Sigmoid colon (tissue), 7 donors: ENCODE data around the gene NIPA2. TPM values are rescaled to one million over a fixed set of nuclear protein-coding genes. Genes with fewer than 3 reads are reported as not detected.

ENCODE experiments used
- DNase-seq: peaks from one replicate; pipeline ENCODE4 v3.0.0-alpha.2; 2019
- H3K27ac ChIP-seq, 4 donors: fragments of 200-600 bp; sonication (generic); one replicate each; pipeline ENCODE4 v1.5.1; 2016 to 2019; ENCODE audit warnings: mild to moderate bottlenecking in 1 of 4
- H3K27me3 ChIP-seq, 3 donors: fragments of 200-600 bp; sonication (generic); one replicate each; pipeline ENCODE4 v1.5.1; 2019; ENCODE audit warnings: mild to moderate bottlenecking in 1 of 3
- H3K36me3 ChIP-seq, 4 donors: fragments of 200-600 bp; sonication (generic); one replicate each; pipeline ENCODE4 v1.5.1; 2016 to 2019
- H3K4me1 ChIP-seq, 4 donors: fragments of 200-600 bp; sonication (generic); one replicate each; pipeline ENCODE4 v1.5.1; 2017 to 2019
- H3K4me3 ChIP-seq, 4 donors: fragments of 200-600 bp; sonication (generic); one replicate each; pipeline ENCODE4 v1.5.1; 2017 to 2019; ENCODE audit warnings: mild to moderate bottlenecking in 2 of 4, moderate library complexity in 1 of 4
- H3K9me3 ChIP-seq, 4 donors: fragments of 200-600 bp in 3 of 4; sonication (generic) in 3 of 4; one replicate each; pipeline versions ENCODE4 v1.5.1 to v1.6.1; 2013 to 2019
- EP300 ChIP-seq, 4 donors: sonication (generic); formaldehyde crosslinking; IDR thresholded peaks; one replicate each; pipeline ENCODE4 v1.6.1; 2017; ENCODE audit warnings: antibody characterized with exemption in 4 of 4
- POLR2A ChIP-seq, 2 donors: fragments of 450-650 bp; IDR thresholded peaks; one replicate each; pipeline ENCODE4 v1.6.1; 2016; ENCODE audit warnings: antibody characterized with exemption in 2 of 2, mild to moderate bottlenecking in 2 of 2, moderate library complexity in 2 of 2
- POLR2AphosphoS5 ChIP-seq, 4 donors: sonication (generic); formaldehyde crosslinking; IDR thresholded peaks; one replicate each; pipeline ENCODE4 v1.6.1; 2017; ENCODE audit warnings: antibody characterized with exemption in 4 of 4
- WGBS, 2 donors: extraction: QIAGEN DNeasy Blood & Tissue Kit; methylation state at CpG; one replicate each; pipeline ENCODE4 v1.1.7; 2013; 5-methylcytosine and 5-hydroxymethylcytosine counted together
- intact Hi-C: fragments of 100-400 bp; cut with DNase I; formaldehyde crosslinking; loops from one replicate; pipeline ENCODE4 v1.15.1; 2023
- polyA plus RNA-seq, 3 donors: library from polyadenylated mRNA; stranded (reverse); fragments of 200-250 nt; gene quantifications; one replicate each; pipeline ENCODE4 v1.2.3, GENCODE V29; 2013
- total RNA-seq, 4 donors: library from RNA; depleted of rRNA; stranded (reverse); fragments of >200 nt; gene quantifications; one replicate each; pipeline ENCODE4 v1.1.0, GENCODE V29; 2016
- TF ChIP-seq, protein P1 (sequence below), 4 experiments: fragments of 450-650 bp in 3 of 4; fragments of 200-600 bp in 1 of 4; IDR thresholded peaks; one replicate each; pipeline ENCODE4 v1.5.1; 2016 to 2019; ENCODE audit warnings: antibody characterized with exemption in 4 of 4, mild to moderate bottlenecking in 3 of 4, moderate library complexity in 2 of 4
- donor health status: healthy with polysubstance abuse.
- donor health status: Bipolar disorder and iron deficiency.
- donor health status: healthy.

Gene NIPA2
- total and polyA plus RNA-seq, 7 donors: 15.0 to 47.1 (median 25.5) TPM

- Histone ChIP-seq H3K27ac (no peak overlapping the region), H3K4me1 (no peaks in the 10 kb centered on the region), H3K9me3 (no peaks in the 10 kb centered on the region), H3K27me3 (no peaks in the 10 kb centered on the region), H3K4me3 (no peak overlapping the region), H3K36me3 (peaks cover 26 to 78% (median 49%) of the 10 kb centered on the region in 4 donors)
- WGBS, 2 donors: 91 to 94% methylated on average over 33 of the region's 33 CpGs
- no peak for DNase-seq
- TF ChIP-seq, protein P1, sequence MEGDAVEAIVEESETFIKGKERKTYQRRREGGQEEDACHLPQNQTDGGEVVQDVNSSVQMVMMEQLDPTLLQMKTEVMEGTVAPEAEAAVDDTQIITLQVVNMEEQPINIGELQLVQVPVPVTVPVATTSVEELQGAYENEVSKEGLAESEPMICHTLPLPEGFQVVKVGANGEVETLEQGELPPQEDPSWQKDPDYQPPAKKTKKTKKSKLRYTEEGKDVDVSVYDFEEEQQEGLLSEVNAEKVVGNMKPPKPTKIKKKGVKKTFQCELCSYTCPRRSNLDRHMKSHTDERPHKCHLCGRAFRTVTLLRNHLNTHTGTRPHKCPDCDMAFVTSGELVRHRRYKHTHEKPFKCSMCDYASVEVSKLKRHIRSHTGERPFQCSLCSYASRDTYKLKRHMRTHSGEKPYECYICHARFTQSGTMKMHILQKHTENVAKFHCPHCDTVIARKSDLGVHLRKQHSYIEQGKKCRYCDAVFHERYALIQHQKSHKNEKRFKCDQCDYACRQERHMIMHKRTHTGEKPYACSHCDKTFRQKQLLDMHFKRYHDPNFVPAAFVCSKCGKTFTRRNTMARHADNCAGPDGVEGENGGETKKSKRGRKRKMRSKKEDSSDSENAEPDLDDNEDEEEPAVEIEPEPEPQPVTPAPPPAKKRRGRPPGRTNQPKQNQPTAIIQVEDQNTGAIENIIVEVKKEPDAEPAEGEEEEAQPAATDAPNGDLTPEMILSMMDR (IDR thresholded peaks at IDR 0.05): no peak
- TF ChIP-seq EP300 (IDR thresholded peaks at IDR 0.05) (no peak), POLR2AphosphoS5 (IDR thresholded peaks at IDR 0.05) (no peak), POLR2A (IDR thresholded peaks at IDR 0.05) (no peak)
- intact Hi-C loops: no loop called here
These were observed 41.9 kb downstream of the NIPA2 start for GRCh38 chr15:22880068-22880980.

DNA sequence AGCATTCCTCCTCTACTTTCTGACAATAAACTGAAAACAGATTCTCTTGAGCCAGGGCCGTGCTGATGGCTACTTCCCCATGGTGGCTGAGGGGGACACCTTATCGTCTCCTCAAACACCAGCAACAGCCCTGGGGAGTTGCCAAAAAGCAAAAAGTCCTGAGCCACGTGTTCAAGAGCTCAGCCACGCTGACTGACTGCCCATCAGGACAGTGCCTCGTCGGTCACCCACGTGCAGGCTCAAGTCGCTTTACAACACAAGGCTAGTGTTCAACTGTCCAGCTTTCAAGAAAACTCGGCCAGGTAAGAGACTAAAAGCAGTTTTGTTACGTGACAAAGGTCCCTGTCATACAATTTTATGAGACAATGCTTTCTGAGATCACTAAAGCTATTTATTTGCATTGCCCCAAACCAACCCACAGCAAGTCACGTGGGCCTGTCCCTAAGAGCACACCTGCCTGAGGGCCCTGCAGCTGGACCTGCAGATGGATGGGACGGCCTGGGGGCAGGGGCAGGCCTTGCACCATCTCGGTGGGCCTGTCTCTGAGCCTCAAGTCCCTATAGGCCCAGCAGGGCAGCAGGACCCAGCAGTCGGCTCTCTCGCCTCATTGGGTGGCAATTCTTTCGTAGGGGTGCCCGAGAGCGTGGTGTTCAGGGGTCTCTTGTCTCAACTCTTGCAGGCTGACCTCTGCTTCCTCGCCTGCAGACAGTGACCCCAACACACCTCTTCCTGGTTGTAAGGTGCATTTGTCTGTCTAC is 42.7 kb downstream of the NIPA2 start:
- no peak overlapping the region for H3K4me3 ChIP-seq
- H3K27me3 ChIP-seq: no peaks in the 10 kb centered on the region
- WGBS, 2 donors: 54 to 83% methylated on average over 19 of the region's 19 CpGs
- intact Hi-C loops: no loop called here
- H3K9me3 ChIP-seq: no peaks in the 10 kb centered on the region
- H3K27ac ChIP-seq: no peak overlapping the region
- peaks cover 26 to 69% (median 41%) of the 10 kb centered on the region in 4 donors for H3K36me3 ChIP-seq
- DNase-seq: no peak
- H3K4me1 ChIP-seq: no peaks in the 10 kb centered on the region
- no peak for TF ChIP-seq POLR2AphosphoS5 (IDR thresholded peaks at IDR 0.05)
- TF ChIP-seq, protein P1 (IDR thresholded peaks at IDR 0.05): no peak
- no peak for TF ChIP-seq POLR2A (IDR thresholded peaks at IDR 0.05)
- TF ChIP-seq EP300 (IDR thresholded peaks at IDR 0.05): no peak

GRCh38 chr15:22881739-22882440 is 43.4 kb downstream of the NIPA2 start:
- no peak for DNase-seq
- H3K36me3 ChIP-seq: peaks cover 26 to 65% (median 35%) of the 10 kb centered on the region in 4 donors
- no peak overlapping the region for H3K4me3 ChIP-seq
- 94 to 96% methylated on average over 25 of the region's 25 CpGs for WGBS, 2 donors
- no peaks in the 10 kb centered on the region for H3K27me3 ChIP-seq
- no peaks in the 10 kb centered on the region for H3K4me1 ChIP-seq
- no peaks in the 10 kb centered on the region for H3K9me3 ChIP-seq
- no peak overlapping the region for H3K27ac ChIP-seq
- TF ChIP-seq, protein P1 (IDR thresholded peaks at IDR 0.05): no peak
- no peak for TF ChIP-seq POLR2AphosphoS5 (IDR thresholded peaks at IDR 0.05)
- TF ChIP-seq POLR2A (IDR thresholded peaks at IDR 0.05): no peak
- no peak for TF ChIP-seq EP300 (IDR thresholded peaks at IDR 0.05)
- intact Hi-C loops: no loop called here

DNA sequence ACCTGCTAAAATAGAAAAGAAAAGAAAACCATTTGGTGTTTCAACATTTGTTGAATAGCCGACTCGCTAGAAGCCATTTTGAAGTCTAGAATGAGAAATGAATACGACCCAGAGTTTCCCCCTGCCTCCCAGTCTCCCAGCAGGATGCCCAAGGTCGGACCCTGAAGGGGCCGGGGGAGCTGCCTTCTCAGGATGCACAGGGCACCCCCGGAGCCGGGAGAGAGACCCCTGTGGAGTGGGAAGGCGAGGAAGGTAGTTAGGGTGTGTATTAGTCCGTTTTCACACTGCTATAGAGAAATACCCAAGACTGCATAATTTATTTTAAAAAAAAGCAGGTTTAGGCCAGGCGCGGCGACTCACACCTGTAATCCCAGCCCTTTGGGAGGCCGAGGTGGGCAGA is 44.7 kb downstream of the NIPA2 start:
- H3K4me1 ChIP-seq: no peaks in the 10 kb centered on the region
- 94 to 96% methylated on average over 13 of the region's 13 CpGs for WGBS, 2 donors
- TF ChIP-seq EP300 (IDR thresholded peaks at IDR 0.05): no peak
- TF ChIP-seq POLR2A (IDR thresholded peaks at IDR 0.05): no peak
- TF ChIP-seq, protein P1 (IDR thresholded peaks at IDR 0.05): no peak
- intact Hi-C loops: no loop called here
- H3K27ac ChIP-seq: no peak overlapping the region
- peaks cover 19 to 65% (median 25%) of the 10 kb centered on the region in 4 donors for H3K36me3 ChIP-seq
- no peaks in the 10 kb centered on the region for H3K9me3 ChIP-seq
- H3K4me3 ChIP-seq: no peak overlapping the region
- DNase-seq: no peak
- no peaks in the 10 kb centered on the region for H3K27me3 ChIP-seq
